HL-60 (cell line): Measurements from ENCODE around the gene F8.

ENCODE experiments used
- DNase-seq, 2 experiments: peaks; one replicate each; pipeline ENCODE4 v3.0.0-alpha.2; 2010 to 2020; ENCODE audit warnings: low read depth in 1 of 2, low spot score in 1 of 2
- H3K27ac ChIP-seq: fragments of 250-450 bp; sonication (Bioruptor Pico); replicated peaks from 2 replicates; pipeline ENCODE4 v1.5.1; 2020; ENCODE audit warnings: mild to moderate bottlenecking, moderate library complexity
- H3K27me3 ChIP-seq: fragments of 250-450 bp; sonication (Bioruptor Pico); 2 replicates; pipeline ENCODE4 v1.5.1; 2021; ENCODE audit warnings: mild to moderate bottlenecking, moderate library complexity; ENCODE audit not compliant: insufficient read depth, poor library complexity, severe bottlenecking
- H3K4me3 ChIP-seq: replicated peaks from 2 replicates; pipeline ENCODE4 v1.5.1; 2011; ENCODE audit warnings: mild to moderate bottlenecking, control low read depth, low read length; ENCODE audit not compliant: insufficient read depth
- GABPA ChIP-seq: IDR thresholded peaks from 2 replicates; pipeline ENCODE4 v1.6.1; 2012; ENCODE audit warnings: low read depth
- POLR2AphosphoS5 ChIP-seq: IDR thresholded peaks from 2 replicates; pipeline ENCODE4 v1.6.1; 2012; ENCODE audit warnings: low read depth
- REST ChIP-seq: IDR thresholded peaks from 2 replicates; pipeline ENCODE4 v1.6.1; 2012; ENCODE audit warnings: low read depth; ENCODE audit not compliant: insufficient replicate concordance
- SPI1 ChIP-seq: IDR thresholded peaks from 2 replicates; pipeline ENCODE4 v1.6.1; 2012; ENCODE audit warnings: low read depth, mild to moderate bottlenecking, borderline replicate concordance
- TF ChIP-seq, protein P1 (sequence below): IDR thresholded peaks from one replicate; pipeline ENCODE4 v1.5.1; 2011; ENCODE audit warnings: low read length, control low read depth, inconsistent platforms; ENCODE audit not compliant: insufficient read depth

F8 gene

DNA sequence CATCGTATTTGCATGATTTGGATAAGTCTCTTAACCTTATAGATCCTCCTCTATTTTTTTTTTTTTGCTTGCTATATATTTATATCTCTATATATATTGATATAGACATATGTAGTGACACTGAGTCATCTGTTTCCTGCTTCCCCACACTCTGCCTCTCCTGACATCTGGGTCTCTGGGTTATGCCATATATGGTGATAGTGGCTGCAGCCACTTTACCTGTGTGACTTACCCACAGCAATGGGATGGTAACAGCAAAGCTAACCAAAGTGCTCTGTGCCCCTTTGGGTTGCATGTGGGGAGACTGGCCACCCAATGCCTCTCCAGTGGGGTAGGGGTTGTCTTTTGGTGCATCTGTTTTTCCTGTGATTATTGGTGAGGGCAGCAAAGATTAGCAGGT, 33.9 kb upstream of the F8 start:
- no peaks in the 10 kb centered on the region for H3K27me3 ChIP-seq
- TF ChIP-seq GABPA (no peak), POLR2AphosphoS5 (no peak), REST (no peak), SPI1 (no peak)
- TF ChIP-seq, protein P1, sequence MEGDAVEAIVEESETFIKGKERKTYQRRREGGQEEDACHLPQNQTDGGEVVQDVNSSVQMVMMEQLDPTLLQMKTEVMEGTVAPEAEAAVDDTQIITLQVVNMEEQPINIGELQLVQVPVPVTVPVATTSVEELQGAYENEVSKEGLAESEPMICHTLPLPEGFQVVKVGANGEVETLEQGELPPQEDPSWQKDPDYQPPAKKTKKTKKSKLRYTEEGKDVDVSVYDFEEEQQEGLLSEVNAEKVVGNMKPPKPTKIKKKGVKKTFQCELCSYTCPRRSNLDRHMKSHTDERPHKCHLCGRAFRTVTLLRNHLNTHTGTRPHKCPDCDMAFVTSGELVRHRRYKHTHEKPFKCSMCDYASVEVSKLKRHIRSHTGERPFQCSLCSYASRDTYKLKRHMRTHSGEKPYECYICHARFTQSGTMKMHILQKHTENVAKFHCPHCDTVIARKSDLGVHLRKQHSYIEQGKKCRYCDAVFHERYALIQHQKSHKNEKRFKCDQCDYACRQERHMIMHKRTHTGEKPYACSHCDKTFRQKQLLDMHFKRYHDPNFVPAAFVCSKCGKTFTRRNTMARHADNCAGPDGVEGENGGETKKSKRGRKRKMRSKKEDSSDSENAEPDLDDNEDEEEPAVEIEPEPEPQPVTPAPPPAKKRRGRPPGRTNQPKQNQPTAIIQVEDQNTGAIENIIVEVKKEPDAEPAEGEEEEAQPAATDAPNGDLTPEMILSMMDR = no peak
- H3K4me3 ChIP-seq = no peak overlapping the region
- no peak for DNase-seq
- no peak overlapping the region for H3K27ac ChIP-seq

DNA sequence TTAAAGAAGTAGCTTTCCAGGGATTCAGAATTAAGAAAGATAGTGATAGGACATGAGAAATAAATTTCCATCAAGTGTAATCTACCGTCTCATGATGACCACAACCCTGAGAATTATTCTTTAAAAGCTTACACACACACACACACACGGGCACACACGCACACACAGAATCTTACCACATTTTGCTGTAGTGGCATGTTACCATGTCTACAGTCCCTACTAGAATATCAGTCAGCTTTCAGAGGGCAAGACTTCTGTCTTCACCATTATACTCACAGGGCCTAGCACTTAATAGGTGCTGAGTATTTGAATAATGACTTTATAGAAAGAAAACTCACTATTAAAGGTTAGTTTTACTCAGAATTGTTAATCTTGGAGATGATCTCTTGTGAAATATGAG, 33.0 kb upstream of the F8 start:
- no peak overlapping the region for H3K27ac ChIP-seq
- no peak for DNase-seq
- no peak overlapping the region for H3K4me3 ChIP-seq
- TF ChIP-seq SPI1 = no peak
- no peak for TF ChIP-seq REST
- TF ChIP-seq, protein P1 = no peak
- TF ChIP-seq GABPA = no peak
- no peak for TF ChIP-seq POLR2AphosphoS5
- no peaks in the 10 kb centered on the region for H3K27me3 ChIP-seq

GRCh38 chrX:155054255-155054654, 31.7 kb upstream of the F8 start:
- Histone ChIP-seq H3K27ac (no peak overlapping the region), H3K27me3 (no peaks in the 10 kb centered on the region), H3K4me3 (no peak overlapping the region)
- TF ChIP-seq REST = no peak
- no peak for DNase-seq

DNA sequence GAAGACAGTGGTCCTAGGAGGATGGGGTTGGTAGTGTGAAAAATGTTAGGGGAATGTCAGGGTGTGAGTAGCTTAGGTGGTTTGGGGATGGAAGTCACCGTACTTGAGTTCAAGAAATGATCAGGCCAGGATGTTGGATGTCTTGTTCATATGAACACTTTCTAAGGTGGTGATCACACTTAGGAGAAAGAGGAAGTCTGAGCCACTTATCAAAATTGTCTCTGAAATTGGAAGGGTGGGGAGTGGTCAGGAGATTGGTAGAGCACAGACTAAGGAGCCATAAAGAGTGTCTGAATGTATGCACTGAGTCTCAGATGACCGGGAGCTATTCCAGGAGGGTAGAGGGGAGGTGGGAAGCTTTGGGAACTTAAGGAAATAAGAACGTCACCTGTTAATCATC, 31.1 kb upstream of the F8 start:
- no peak for DNase-seq
- H3K27me3 ChIP-seq = no peaks in the 10 kb centered on the region
- H3K4me3 ChIP-seq = no peak overlapping the region
- no peak overlapping the region for H3K27ac ChIP-seq
- TF ChIP-seq SPI1 (0 out of 2 replicates have a peak, but pooled peaks have one; percentile 11), GABPA (no peak)
